ENCODE data around the gene ARHGAP22.

The ARHGAP22 gene

GRCh38 chr10:48525113-48525512 is 79.8 kb downstream of the ARHGAP22 start:
- H3K9me3 Mint-ChIP-seq = peaks cover 4 to 5% of the 10 kb centered on the region in 2 donors
- peaks cover 59 to 62% of the 10 kb centered on the region in 2 donors for H3K27me3 Mint-ChIP-seq
- ATAC-seq (replicated peaks) = no peak
- DNase-seq = no peak
- H3K27ac Mint-ChIP-seq = no peak overlapping the region
- peaks cover 16 to 18% of the 10 kb centered on the region in 2 donors for H3K36me3 Mint-ChIP-seq
- H3K4me1 Mint-ChIP-seq = peaks cover 0 to 5% of the 10 kb centered on the region in 2 donors
- H3K4me3 Mint-ChIP-seq = no peak overlapping the region

- Mint-ChIP-seq H3K27ac (no peak overlapping the region), H3K36me3 (peaks cover 11 to 18% of the 10 kb centered on the region in 2 donors), H3K4me3 (peak overlapping the region; percentile 10 to 36), H3K27me3 (peaks cover 59 to 61% of the 10 kb centered on the region in 2 donors), H3K9me3 (peaks cover 4 to 5% of the 10 kb centered on the region in 2 donors), H3K4me1 (peaks cover 9 to 15% of the 10 kb centered on the region in 2 donors)
- ATAC-seq (replicated peaks) (peak; percentile 76 to 86), DNase-seq (no peak)
Observed at GRCh38 chr10:48523820-48524758, 80.8 kb downstream of the ARHGAP22 start.

- DNase-seq (no peak), ATAC-seq (replicated peaks) (peak; percentile 20 to 32)
- H3K36me3 Mint-ChIP-seq = peaks cover 9 to 13% of the 10 kb centered on the region in 2 donors
Observed at GRCh38 chr10:48523212-48523819, 81.6 kb downstream of the ARHGAP22 start.

GRCh38 chr10:48522011-48522765 is 82.7 kb downstream of the ARHGAP22 start:
- no peak for DNase-seq
- ATAC-seq (replicated peaks) = no peak
- Mint-ChIP-seq H3K4me1 (peaks cover 25 to 33% of the 10 kb centered on the region in 2 donors), H3K36me3 (peaks cover 7 to 12% of the 10 kb centered on the region in 2 donors), H3K27me3 (peaks cover 44 to 45% of the 10 kb centered on the region in 2 donors), H3K27ac (no peak overlapping the region), H3K9me3 (peaks cover 3% of the 10 kb centered on the region in 2 donors), H3K4me3 (no peak overlapping the region)

More at GRCh38 chr10:48523212-48523819, 81.6 kb downstream of the ARHGAP22 start:
- Mint-ChIP-seq H3K9me3 (peaks cover 4 to 5% of the 10 kb centered on the region in 2 donors), H3K4me1 (peaks cover 17 to 23% of the 10 kb centered on the region in 2 donors), H3K27me3 (peaks cover 51 to 55% of the 10 kb centered on the region in 2 donors), H3K27ac (no peak overlapping the region), H3K4me3 (peak overlapping the region; percentile 40 to 41)

- no peak for ATAC-seq (replicated peaks)
- Mint-ChIP-seq H3K27me3 (peaks cover 29 to 32% of the 10 kb centered on the region in 2 donors), H3K4me1 (peaks cover 26 to 35% of the 10 kb centered on the region in 2 donors), H3K4me3 (no peak overlapping the region), H3K36me3 (peaks cover 4 to 13% of the 10 kb centered on the region in 2 donors), H3K9me3 (no peaks in the 10 kb centered on the region), H3K27ac (no peak overlapping the region)
- DNase-seq = no peak
Observed at GRCh38 chr10:48520594-48520993, 84.3 kb downstream of the ARHGAP22 start.

GRCh38 chr10:48520184-48520506 is 84.7 kb downstream of the ARHGAP22 start:
- Mint-ChIP-seq H3K4me1 (peaks cover 26 to 35% of the 10 kb centered on the region in 2 donors), H3K27ac (no peak overlapping the region), H3K9me3 (peaks cover 2 to 3% of the 10 kb centered on the region in 2 donors), H3K4me3 (no peak overlapping the region), H3K36me3 (peaks cover 7 to 14% of the 10 kb centered on the region in 2 donors), H3K27me3 (peaks cover 24 to 31% of the 10 kb centered on the region in 2 donors)
- DNase-seq (no peak), ATAC-seq (replicated peaks) (no peak)

GRCh38 chr10:48519481-48520183 is 85.2 kb downstream of the ARHGAP22 start:
- H3K4me1 Mint-ChIP-seq = peaks cover 26 to 35% of the 10 kb centered on the region in 2 donors
- no peak overlapping the region for H3K27ac Mint-ChIP-seq
- peaks cover 8 to 12% of the 10 kb centered on the region in 2 donors for H3K36me3 Mint-ChIP-seq
- no peak for ATAC-seq (replicated peaks)
- H3K4me3 Mint-ChIP-seq = no peak overlapping the region
- no peak for DNase-seq
- H3K27me3 Mint-ChIP-seq = peaks cover 19 to 28% of the 10 kb centered on the region in 2 donors
- peaks cover 4% of the 10 kb centered on the region in 2 donors for H3K9me3 Mint-ChIP-seq

GRCh38 chr10:48518986-48519385 is 85.9 kb downstream of the ARHGAP22 start:
- peaks cover 26 to 35% of the 10 kb centered on the region in 2 donors for H3K4me1 Mint-ChIP-seq
- no peak for ATAC-seq (replicated peaks)
- no peak overlapping the region for H3K4me3 Mint-ChIP-seq
- peaks cover 12 to 17% of the 10 kb centered on the region in 2 donors for H3K36me3 Mint-ChIP-seq
- H3K27ac Mint-ChIP-seq = no peak overlapping the region
- H3K9me3 Mint-ChIP-seq = peaks cover 4 to 8% of the 10 kb centered on the region in 2 donors
- no peak for DNase-seq
- peaks cover 18 to 26% of the 10 kb centered on the region in 2 donors for H3K27me3 Mint-ChIP-seq

- H3K36me3 Mint-ChIP-seq = peaks cover 15 to 20% of the 10 kb centered on the region in 2 donors
- H3K27ac Mint-ChIP-seq = peak overlapping the region; percentile 75
- ATAC-seq (replicated peaks) (peak; percentile 92 to 93), DNase-seq (peak; percentile 65)
- peaks cover 29 to 38% of the 10 kb centered on the region in 2 donors for H3K4me1 Mint-ChIP-seq
- H3K9me3 Mint-ChIP-seq = peaks cover 4 to 10% of the 10 kb centered on the region in 2 donors
- peaks cover 18 to 26% of the 10 kb centered on the region in 2 donors for H3K27me3 Mint-ChIP-seq
- peak overlapping the region in 1 of 2 donors; percentile 5 for H3K4me3 Mint-ChIP-seq
Observed at GRCh38 chr10:48517911-48518811, 86.7 kb downstream of the ARHGAP22 start.

- Mint-ChIP-seq H3K4me3 (peak overlapping the region in 1 of 2 donors; percentile 17), H3K4me1 (peaks cover 34 to 45% of the 10 kb centered on the region in 2 donors), H3K27ac (peak overlapping the region; percentile 75), H3K9me3 (peaks cover 4 to 10% of the 10 kb centered on the region in 2 donors), H3K27me3 (peaks cover 16 to 24% of the 10 kb centered on the region in 2 donors), H3K36me3 (peaks cover 18 to 22% of the 10 kb centered on the region in 2 donors)
- DNase-seq = no peak
- peak in 1 of 2 donors; percentile 2 for ATAC-seq (replicated peaks)
Observed at GRCh38 chr10:48517482-48517881, 87.4 kb downstream of the ARHGAP22 start.

GRCh38 chr10:48516911-48517310 is 88.0 kb downstream of the ARHGAP22 start:
- H3K9me3 Mint-ChIP-seq = peaks cover 4 to 10% of the 10 kb centered on the region in 2 donors
- H3K4me3 Mint-ChIP-seq = peak overlapping the region in 1 of 2 donors; percentile 17
- peaks cover 39 to 50% of the 10 kb centered on the region in 2 donors for H3K4me1 Mint-ChIP-seq
- H3K27ac Mint-ChIP-seq = peak overlapping the region; percentile 75
- peaks cover 11 to 21% of the 10 kb centered on the region in 2 donors for H3K27me3 Mint-ChIP-seq
- DNase-seq (no peak), ATAC-seq (replicated peaks) (no peak)
- peaks cover 18 to 22% of the 10 kb centered on the region in 2 donors for H3K36me3 Mint-ChIP-seq

GRCh38 chr10:48514916-48515315 is 90.0 kb downstream of the ARHGAP22 start:
- no peak overlapping the region for H3K27ac Mint-ChIP-seq
- DNase-seq = no peak
- ATAC-seq (replicated peaks) = no peak
- H3K36me3 Mint-ChIP-seq = peaks cover 23 to 25% of the 10 kb centered on the region in 2 donors
- no peak overlapping the region for H3K4me3 Mint-ChIP-seq
- H3K4me1 Mint-ChIP-seq = peaks cover 44 to 51% of the 10 kb centered on the region in 2 donors
- H3K9me3 Mint-ChIP-seq = peaks cover 4 to 10% of the 10 kb centered on the region in 2 donors
- peaks cover 4 to 10% of the 10 kb centered on the region in 2 donors for H3K27me3 Mint-ChIP-seq

Data from stimulated activated naive B cell treated with anti-CD40 and anti-IgM and Interleukin-4, amounts not matched to agents 10 μg/mL and 1 μg/mL and 100 μg/mL, for 72 hours (primary cell).